GM19397 (cell line): Measurements from ENCODE around the gene SERPINB6.
"Not testable (repeated sequence)": the region's sequence is repeated elsewhere in the genome, so short reads cannot be mapped to it uniquely, and the experiment has no call there.

Experiments
- ATAC-seq: cut with Tn5 transposase; IDR thresholded peaks from one replicate; pipeline ENCODE4 v1.9.1; 2021; ENCODE audit warnings: mild to moderate bottlenecking, moderate library complexity; ENCODE audit not compliant: unreplicated experiment

The SERPINB6 gene

GRCh38 chr6:2971420-2972218 is at the start of gene SERPINB6:
TSS of gene SERPINB6 (minus strand) at chr6:2971567. CDS start at chr6:2959332, 12,235 bp downstream.
- ATAC-seq, result no peak

GRCh38 chr6:3019749-3020320 is 48.5 kb upstream of the SERPINB6 start:
- ATAC-seq, result no peak

GRCh38 chr6:3019065-3019464 is 47.7 kb upstream of the SERPINB6 start:
- ATAC-seq, result no peak

GRCh38 chr6:3017304-3017703 is 45.9 kb upstream of the SERPINB6 start:
- ATAC-seq, result no peak

GRCh38 chr6:3016473-3017280 is 45.3 kb upstream of the SERPINB6 start:
- ATAC-seq, result no peak

- ATAC-seq, result no peak
Measured at GRCh38 chr6:3015144-3015543, 43.8 kb upstream of the SERPINB6 start.

GRCh38 chr6:3014675-3015066 is 43.3 kb upstream of the SERPINB6 start:
- no peak for ATAC-seq

- ATAC-seq, result no peak
Measured at GRCh38 chr6:3013901-3014674, 42.7 kb upstream of the SERPINB6 start.

GRCh38 chr6:3013486-3013885 is 42.1 kb upstream of the SERPINB6 start:
- ATAC-seq, result no peak

- ATAC-seq, result no peak
Measured at GRCh38 chr6:3011592-3011991, 40.2 kb upstream of the SERPINB6 start.

- no peak for ATAC-seq
Measured at GRCh38 chr6:3011158-3011557, 39.8 kb upstream of the SERPINB6 start.

GRCh38 chr6:3009930-3010329 is 38.6 kb upstream of the SERPINB6 start:
- ATAC-seq, result no peak

- not testable (repeated sequence) for ATAC-seq
Measured at GRCh38 chr6:3008712-3009265, 37.4 kb upstream of the SERPINB6 start.

- no peak for ATAC-seq
Measured at GRCh38 chr6:3007571-3007970, 36.2 kb upstream of the SERPINB6 start.

- no peak for ATAC-seq
Measured at GRCh38 chr6:3006476-3006875, 35.1 kb upstream of the SERPINB6 start.

GRCh38 chr6:3005874-3006273 is 34.5 kb upstream of the SERPINB6 start:
- no peak for ATAC-seq

- no peak for ATAC-seq
Measured at GRCh38 chr6:3005077-3005476, 33.7 kb upstream of the SERPINB6 start.

- not testable (repeated sequence) for ATAC-seq
Measured at GRCh38 chr6:3003226-3003625, 31.9 kb upstream of the SERPINB6 start.

- no peak for ATAC-seq
Measured at GRCh38 chr6:3001773-3002293, 30.5 kb upstream of the SERPINB6 start.

GRCh38 chr6:3001146-3001772 is 29.9 kb upstream of the SERPINB6 start:
- no peak for ATAC-seq
